Metanephros (tissue), 1 donor: ENCODE data around the gene ARGFX. TPM values are rescaled to one million over a fixed set of nuclear protein-coding genes. Genes with fewer than 3 reads are reported as not detected.

Source experiments
- total RNA-seq: library from RNA; depleted of rRNA; stranded (reverse); fragments of >200 nt; gene quantifications from one replicate; pipeline ENCODE4 v1.2.3, GENCODE V29; 2014

Gene ARGFX
- not detected for total RNA-seq

DNA sequence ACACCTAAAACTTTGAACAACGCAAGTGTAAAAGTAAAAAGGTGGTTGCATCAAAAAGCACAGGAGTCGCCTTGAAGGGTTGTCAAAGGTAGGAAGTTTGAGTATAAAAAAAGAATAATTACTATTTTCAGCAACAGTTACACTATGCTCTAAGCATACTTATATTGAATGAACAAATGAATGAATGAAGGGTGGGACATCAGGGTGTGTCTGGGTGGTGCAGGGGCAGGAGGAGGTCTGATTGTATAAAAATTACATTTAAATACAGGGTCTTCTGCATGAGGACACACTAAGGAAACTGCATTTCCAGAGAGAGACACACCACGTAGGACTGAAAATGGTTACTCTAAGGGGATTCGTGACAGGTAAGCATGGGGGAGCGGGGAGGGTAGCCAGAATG, at the start of gene ARGFX:
Gene ARGFX, plus strand, starts transcription at position 301 of the 400 bp plus-strand sequence. CDS start 2,765 bp downstream, outside the sequence.

DNA sequence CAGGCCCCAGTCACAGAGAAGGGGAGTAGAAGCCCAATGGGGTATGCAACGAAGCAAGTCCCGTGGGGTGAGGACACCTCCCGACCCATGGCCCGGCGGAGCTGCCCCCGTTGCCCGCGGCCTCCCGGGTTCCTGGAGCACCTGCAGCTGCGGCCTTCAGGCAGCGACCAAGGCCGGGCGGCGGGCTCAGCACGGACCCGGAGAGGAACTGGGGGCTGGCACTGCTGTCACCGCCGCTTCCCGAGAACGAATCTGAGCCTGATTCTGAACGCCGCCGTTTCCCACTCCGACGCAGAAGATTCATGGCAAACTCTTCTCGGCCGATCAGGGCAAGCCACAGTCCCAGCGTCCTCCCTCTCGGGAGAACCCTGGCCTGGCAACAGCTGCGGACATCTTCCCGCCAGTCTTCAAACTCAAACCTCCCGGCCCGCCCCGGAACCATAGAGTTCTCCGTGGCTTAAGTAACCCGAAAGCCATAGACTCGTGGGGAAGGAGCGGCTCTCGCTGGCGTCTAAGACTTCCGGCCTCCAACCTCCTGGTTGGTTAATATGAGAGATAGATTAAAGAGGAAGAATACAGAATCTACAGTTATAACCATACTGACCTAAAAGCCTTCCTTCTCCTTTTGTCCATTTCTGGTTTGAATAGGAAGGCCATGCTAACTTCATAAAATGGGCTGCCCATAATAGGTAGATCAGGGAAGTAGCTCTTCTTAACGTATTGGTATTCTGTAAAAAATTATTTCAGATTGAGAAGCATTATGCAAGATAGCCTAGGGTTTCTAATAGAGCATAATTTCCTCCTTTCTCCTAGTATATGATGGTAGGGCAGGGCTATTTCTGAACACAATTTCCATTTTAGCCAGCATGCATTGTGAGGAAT, 21.9 kb upstream of the ARGFX start, which contains the start of gene POLQ:
Gene POLQ, minus strand, starts transcription at position 415 of the 882 bp plus-strand sequence. Its CDS starts 111 bp downstream, at position 304.

DNA sequence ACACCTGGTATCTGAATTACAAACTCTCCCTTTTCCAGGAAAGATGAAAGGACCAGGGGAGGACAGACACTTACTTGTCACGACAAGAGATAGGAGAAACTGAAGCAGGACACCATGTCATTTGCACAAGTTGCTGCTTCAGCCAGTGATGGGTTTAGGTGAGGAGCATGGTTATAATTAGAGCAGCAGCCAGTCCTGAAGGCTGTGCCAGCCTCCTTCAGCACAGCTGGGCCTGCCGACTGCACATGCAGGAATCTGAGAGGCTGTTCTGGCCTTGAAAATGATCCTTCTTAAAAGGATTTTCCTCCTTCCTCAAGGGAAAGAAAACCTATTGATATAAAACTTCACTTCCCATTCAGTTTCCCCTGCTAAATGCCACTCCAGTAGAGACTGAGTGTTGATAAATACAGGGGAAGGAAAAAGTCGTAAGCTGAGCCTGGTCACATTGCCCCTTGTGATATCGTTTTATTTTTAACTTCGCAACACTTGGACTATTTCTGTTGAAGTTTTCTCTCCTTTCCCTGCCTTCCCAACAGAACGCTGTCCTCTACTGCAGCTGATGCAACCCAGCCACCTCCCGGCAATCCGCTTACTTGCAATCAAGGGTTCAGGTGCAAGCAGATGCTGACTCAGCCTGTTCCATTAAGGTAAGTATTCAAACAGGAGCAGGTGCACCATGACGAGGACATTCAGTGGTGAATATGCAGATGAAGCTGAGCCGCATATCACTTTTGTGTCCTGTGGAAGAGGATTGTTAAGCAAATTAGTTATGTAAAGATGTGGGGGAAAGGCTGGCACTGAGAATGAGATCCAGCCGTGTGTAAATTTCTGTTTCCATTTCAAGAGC, 25.3 kb downstream of the ARGFX start, which contains the start of gene FBXO40:
Gene FBXO40, plus strand, starts transcription at position 524 of the 847 bp plus-strand sequence. CDS start 27,197 bp downstream, outside the sequence.

Other genes with a start within 250 kb of the ARGFX start
- 3.8 TPM for gene POLQ, start 22.0 kb upstream of the ARGFX start, total RNA-seq
- 1.5 TPM for gene FBXO40, start 25.4 kb downstream of the ARGFX start, total RNA-seq
- gene HCLS1, start 93.0 kb downstream of the ARGFX start, total RNA-seq, result 10.6 TPM
- 47.8 TPM for gene GOLGB1, start 181.8 kb downstream of the ARGFX start, total RNA-seq